Loucy (cell line): ENCODE results near the gene SLC7A10.

Source experiments
- EZH2phosphoT487 ChIP-seq: fragments of 200-600 bp; IDR thresholded peaks from 2 replicates; pipeline ENCODE4 v1.6.1; 2018; ENCODE audit warnings: antibody characterized with exemption, mild to moderate bottlenecking, moderate library complexity, borderline replicate concordance
- TF ChIP-seq, protein P1 (sequence below): fragments of 200-600 bp; sonication (generic); conservative IDR thresholded peaks from 2 replicates; pipeline ENCODE4 v1.5.1; 2014; ENCODE audit warnings: mild to moderate bottlenecking, antibody characterized with exemption, low read length

DNA sequence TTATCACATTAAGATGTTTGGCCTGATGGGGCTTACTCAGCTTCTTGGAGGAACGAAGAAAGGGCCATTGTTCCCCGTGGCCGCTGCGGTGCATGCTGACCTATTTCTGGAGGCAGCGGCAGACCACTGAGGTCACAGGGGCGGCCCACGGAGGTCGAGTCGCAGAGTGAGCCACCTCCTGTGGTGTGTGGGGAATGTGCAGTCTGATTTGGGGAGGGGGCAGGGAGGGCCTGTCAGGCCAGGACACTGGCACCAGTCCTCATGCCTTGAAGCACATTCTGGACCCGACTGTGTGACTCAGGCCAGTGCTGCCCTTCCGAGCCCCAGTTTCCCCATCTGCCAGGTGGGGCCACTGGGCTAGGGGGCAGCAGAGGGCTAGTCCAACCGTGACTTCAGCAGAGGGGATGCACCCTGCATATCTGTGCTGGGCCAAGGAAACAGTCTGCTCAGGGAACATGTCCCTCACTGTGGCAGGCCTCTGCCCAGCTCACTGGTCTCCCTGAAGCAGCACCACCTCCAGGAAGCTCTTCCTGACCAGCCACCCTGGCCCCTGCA lies 6.3 kb downstream of the SLC7A10 start:
- TF ChIP-seq, protein P1, sequence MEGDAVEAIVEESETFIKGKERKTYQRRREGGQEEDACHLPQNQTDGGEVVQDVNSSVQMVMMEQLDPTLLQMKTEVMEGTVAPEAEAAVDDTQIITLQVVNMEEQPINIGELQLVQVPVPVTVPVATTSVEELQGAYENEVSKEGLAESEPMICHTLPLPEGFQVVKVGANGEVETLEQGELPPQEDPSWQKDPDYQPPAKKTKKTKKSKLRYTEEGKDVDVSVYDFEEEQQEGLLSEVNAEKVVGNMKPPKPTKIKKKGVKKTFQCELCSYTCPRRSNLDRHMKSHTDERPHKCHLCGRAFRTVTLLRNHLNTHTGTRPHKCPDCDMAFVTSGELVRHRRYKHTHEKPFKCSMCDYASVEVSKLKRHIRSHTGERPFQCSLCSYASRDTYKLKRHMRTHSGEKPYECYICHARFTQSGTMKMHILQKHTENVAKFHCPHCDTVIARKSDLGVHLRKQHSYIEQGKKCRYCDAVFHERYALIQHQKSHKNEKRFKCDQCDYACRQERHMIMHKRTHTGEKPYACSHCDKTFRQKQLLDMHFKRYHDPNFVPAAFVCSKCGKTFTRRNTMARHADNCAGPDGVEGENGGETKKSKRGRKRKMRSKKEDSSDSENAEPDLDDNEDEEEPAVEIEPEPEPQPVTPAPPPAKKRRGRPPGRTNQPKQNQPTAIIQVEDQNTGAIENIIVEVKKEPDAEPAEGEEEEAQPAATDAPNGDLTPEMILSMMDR, result peak; percentile 43
- TF ChIP-seq EZH2phosphoT487, result no peak
